ENCODE measurements around the gene FRMD6.

DNA sequence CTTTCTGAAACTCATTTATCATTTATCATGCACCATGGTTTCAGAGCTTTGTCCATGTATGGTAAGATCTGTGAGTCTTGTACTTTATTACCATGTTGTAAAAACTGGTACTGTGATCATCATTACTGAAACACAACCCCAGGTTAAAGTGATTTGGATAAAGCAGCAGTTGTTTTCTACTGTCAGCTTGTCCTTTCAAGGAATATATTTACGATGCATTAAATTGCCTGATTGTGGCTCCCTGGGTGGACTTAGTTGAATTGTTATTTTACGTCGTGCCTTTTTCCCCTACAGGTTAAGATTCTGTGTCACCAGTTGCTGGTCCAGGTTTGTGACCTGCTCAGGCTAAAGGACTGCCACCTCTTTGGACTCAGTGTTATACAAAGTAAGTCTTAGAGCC is 46.1 kb downstream of the FRMD6 start:
- TF ChIP-seq POLR2AphosphoS5 (IDR thresholded peaks at IDR 0.05; ENCODE audit: low read depth, low read length) = no peak
- TF ChIP-seq, protein P1, sequence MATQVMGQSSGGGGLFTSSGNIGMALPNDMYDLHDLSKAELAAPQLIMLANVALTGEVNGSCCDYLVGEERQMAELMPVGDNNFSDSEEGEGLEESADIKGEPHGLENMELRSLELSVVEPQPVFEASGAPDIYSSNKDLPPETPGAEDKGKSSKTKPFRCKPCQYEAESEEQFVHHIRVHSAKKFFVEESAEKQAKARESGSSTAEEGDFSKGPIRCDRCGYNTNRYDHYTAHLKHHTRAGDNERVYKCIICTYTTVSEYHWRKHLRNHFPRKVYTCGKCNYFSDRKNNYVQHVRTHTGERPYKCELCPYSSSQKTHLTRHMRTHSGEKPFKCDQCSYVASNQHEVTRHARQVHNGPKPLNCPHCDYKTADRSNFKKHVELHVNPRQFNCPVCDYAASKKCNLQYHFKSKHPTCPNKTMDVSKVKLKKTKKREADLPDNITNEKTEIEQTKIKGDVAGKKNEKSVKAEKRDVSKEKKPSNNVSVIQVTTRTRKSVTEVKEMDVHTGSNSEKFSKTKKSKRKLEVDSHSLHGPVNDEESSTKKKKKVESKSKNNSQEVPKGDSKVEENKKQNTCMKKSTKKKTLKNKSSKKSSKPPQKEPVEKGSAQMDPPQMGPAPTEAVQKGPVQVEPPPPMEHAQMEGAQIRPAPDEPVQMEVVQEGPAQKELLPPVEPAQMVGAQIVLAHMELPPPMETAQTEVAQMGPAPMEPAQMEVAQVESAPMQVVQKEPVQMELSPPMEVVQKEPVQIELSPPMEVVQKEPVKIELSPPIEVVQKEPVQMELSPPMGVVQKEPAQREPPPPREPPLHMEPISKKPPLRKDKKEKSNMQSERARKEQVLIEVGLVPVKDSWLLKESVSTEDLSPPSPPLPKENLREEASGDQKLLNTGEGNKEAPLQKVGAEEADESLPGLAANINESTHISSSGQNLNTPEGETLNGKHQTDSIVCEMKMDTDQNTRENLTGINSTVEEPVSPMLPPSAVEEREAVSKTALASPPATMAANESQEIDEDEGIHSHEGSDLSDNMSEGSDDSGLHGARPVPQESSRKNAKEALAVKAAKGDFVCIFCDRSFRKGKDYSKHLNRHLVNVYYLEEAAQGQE (IDR thresholded peaks at IDR 0.05; ENCODE audit: insufficient read depth in 1 of 2, low read depth in 2 of 2, low read length in 2 of 2) = no peak

Data from PFSK-1 (cell line).